ENCODE data around the gene WDR88. TPM values are rescaled to one million over a fixed set of nuclear protein-coding genes. Genes with fewer than 3 reads are reported as not detected.
A peak's percentile ranks its signal among the peaks of the same experiment; 100 is the strongest.

WDR88 gene
- polyA plus RNA-seq, 1 donor from 2014 or later = 0.35 TPM

GRCh38 chr19:33191501-33191900 is 59.6 kb downstream of the WDR88 start:
- TF ChIP-seq CTCF (IDR thresholded peaks at IDR 0.05; ENCODE audit: poor library complexity, severe bottlenecking) (no peak), RAD21 (conservative IDR thresholded peaks at IDR 0.05) (no peak), SMC3 (conservative IDR thresholded peaks at IDR 0.05; ENCODE audit: poor library complexity) (no peak)
- Histone ChIP-seq H3K4me3 (ENCODE audit: low read length) (no peak overlapping the region), H3K9me2 (ENCODE audit: insufficient read depth, low read length) (no peaks in the 10 kb centered on the region), H4K20me1 (ENCODE audit: insufficient read depth) (no peaks in the 10 kb centered on the region), H3K9me3 (ENCODE audit: low read length) (no peaks in the 10 kb centered on the region), H3K4me2 (ENCODE audit: low read length) (no peak overlapping the region), H3K9ac (ENCODE audit: low read length) (no peak overlapping the region), H2AFZ (ENCODE audit: low read depth, low read length) (no peak overlapping the region), H3K36me3 (ENCODE audit: insufficient read depth, low read length) (no peaks in the 10 kb centered on the region), H3K27ac (ENCODE audit: low read length) (no peak overlapping the region), H3K27me3 (ENCODE audit: insufficient read depth, low read depth, low read length) (no peaks in the 10 kb centered on the region), H3K79me2 (replicated peaks; ENCODE audit: insufficient read depth, low read length) (peaks cover 17% of the 10 kb centered on the region), H3F3A (ENCODE audit: insufficient read depth, low read length, poor library complexity, severe bottlenecking) (no peaks in the 10 kb centered on the region)

GRCh38 chr19:33192010-33192409 is 60.1 kb downstream of the WDR88 start:
- Histone ChIP-seq H4K20me1 (ENCODE audit: insufficient read depth) (no peaks in the 10 kb centered on the region), H3K9me2 (ENCODE audit: insufficient read depth, low read length) (no peaks in the 10 kb centered on the region), H2AFZ (ENCODE audit: low read depth, low read length) (no peak overlapping the region), H3K27ac (ENCODE audit: low read length) (no peak overlapping the region), H3K4me2 (ENCODE audit: low read length) (no peak overlapping the region), H3K4me3 (ENCODE audit: low read length) (no peak overlapping the region), H3K27me3 (ENCODE audit: insufficient read depth, low read depth, low read length) (no peaks in the 10 kb centered on the region), H3K9ac (ENCODE audit: low read length) (no peak overlapping the region), H3F3A (ENCODE audit: insufficient read depth, low read length, poor library complexity, severe bottlenecking) (no peaks in the 10 kb centered on the region), H3K79me2 (replicated peaks; ENCODE audit: insufficient read depth, low read length) (peaks cover 17% of the 10 kb centered on the region), H3K36me3 (ENCODE audit: insufficient read depth, low read length) (no peaks in the 10 kb centered on the region), H3K9me3 (ENCODE audit: low read length) (no peaks in the 10 kb centered on the region)
- TF ChIP-seq EZH2 (IDR thresholded peaks at IDR 0.05; ENCODE audit: borderline replicate concordance, insufficient read depth, low read length, poor library complexity, severe bottlenecking) (no peak), SMC3 (conservative IDR thresholded peaks at IDR 0.05; ENCODE audit: poor library complexity) (no peak), CTCF (IDR thresholded peaks at IDR 0.05; ENCODE audit: poor library complexity, severe bottlenecking) (peak; percentile 29)

GRCh38 chr19:33193269-33193864 is 61.5 kb downstream of the WDR88 start:
- TF ChIP-seq EP300 (conservative IDR thresholded peaks at IDR 0.05; ENCODE audit: poor library complexity, severe bottlenecking) (no peak), MXI1 (conservative IDR thresholded peaks at IDR 0.05; ENCODE audit: poor library complexity, severe bottlenecking) (no peak), CTCF (IDR thresholded peaks at IDR 0.05; ENCODE audit: poor library complexity, severe bottlenecking) (no peak), TAF1 (IDR thresholded peaks at IDR 0.05; ENCODE audit: low read depth) (no peak), POLR2AphosphoS5 (IDR thresholded peaks at IDR 0.05) (no peak), RAD21 (conservative IDR thresholded peaks at IDR 0.05) (no peak), EZH2 (IDR thresholded peaks at IDR 0.05; ENCODE audit: borderline replicate concordance, insufficient read depth, low read length, poor library complexity, severe bottlenecking) (no peak), REST (IDR thresholded peaks at IDR 0.05; ENCODE audit: borderline replicate concordance) (no peak), SMC3 (conservative IDR thresholded peaks at IDR 0.05; ENCODE audit: poor library complexity) (no peak)

More at GRCh38 chr19:33193269-33193864, 61.5 kb downstream of the WDR88 start:
- no peaks in the 10 kb centered on the region for H3F3A ChIP-seq (ENCODE audit: insufficient read depth, low read length, poor library complexity, severe bottlenecking)
- peaks cover 17% of the 10 kb centered on the region for H3K79me2 ChIP-seq (replicated peaks; ENCODE audit: insufficient read depth, low read length)
- peak overlapping the region; percentile 65 for H2AFZ ChIP-seq (ENCODE audit: low read depth, low read length)
- no peaks in the 10 kb centered on the region for H3K36me3 ChIP-seq (ENCODE audit: insufficient read depth, low read length)
- no peaks in the 10 kb centered on the region for H4K20me1 ChIP-seq (ENCODE audit: insufficient read depth)
- H3K4me3 ChIP-seq (ENCODE audit: low read length) = peak overlapping the region; percentile 64
- peak overlapping the region; percentile 54 for H3K27ac ChIP-seq (ENCODE audit: low read length)
- no peaks in the 10 kb centered on the region for H3K9me3 ChIP-seq (ENCODE audit: low read length)
- H3K4me2 ChIP-seq (ENCODE audit: low read length) = peak overlapping the region; percentile 65
- H3K9ac ChIP-seq (ENCODE audit: low read length) = peak overlapping the region; percentile 74
- H3K9me2 ChIP-seq (ENCODE audit: insufficient read depth, low read length) = no peaks in the 10 kb centered on the region
- no peaks in the 10 kb centered on the region for H3K27me3 ChIP-seq (ENCODE audit: insufficient read depth, low read depth, low read length)
